ENCODE measurements around the gene SGTA. TPM values are rescaled to one million over a fixed set of nuclear protein-coding genes. Genes with fewer than 3 reads are reported as not detected.

The SGTA gene
- total and polyA plus RNA-seq, 2 of the 8 experiments (the other 6 are each of a cell fraction or from before 2014, with no cell fraction given), result 86.8 to 130 TPM

DNA sequence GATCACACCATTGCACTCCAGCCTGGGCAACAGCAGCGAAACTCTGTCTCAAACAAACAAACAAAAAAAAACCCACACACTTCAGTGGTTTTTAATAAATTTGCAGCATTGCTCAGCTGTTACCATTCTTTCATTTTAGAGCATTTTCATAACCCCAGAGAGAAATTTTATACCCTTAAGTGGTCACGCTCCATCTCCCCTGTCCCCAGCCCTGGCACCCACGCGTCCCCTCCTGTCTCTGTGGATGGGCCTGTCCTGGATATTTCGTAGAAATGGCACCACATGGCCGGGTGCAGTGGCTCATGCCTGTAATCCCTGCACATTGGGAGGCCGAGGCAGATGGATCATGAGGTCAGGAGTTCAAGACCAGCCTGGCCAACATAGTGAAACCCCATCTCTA, 10.1 kb upstream of the SGTA start:
- Histone ChIP-seq H3K79me1 (ENCODE audit: low read depth, low read length) (peaks cover 10% of the 10 kb centered on the region), H3K4ac (replicated peaks; ENCODE audit: insufficient read length, low read depth, low read length) (no peak overlapping the region), H3K27me3 (replicated peaks in 1 of 4; ENCODE audit: control insufficient read depth in 3 of 4, extremely low read depth in 1 of 4, insufficient read depth in 3 of 4, low read length in 3 of 4) (no peaks in the 10 kb centered on the region; a peak in 1 of 7 replicates), H3K23me2 (ENCODE audit: low read depth, low read length) (no peaks in the 10 kb centered on the region), H2AK5ac (ENCODE audit: low read depth, low read length) (no peak overlapping the region), H3K4me3 (ENCODE audit: extremely low read depth in 1 of 4, insufficient read depth in 2 of 4, low read depth in 3 of 4, low read length in 4 of 4) (no peak overlapping the region), H3K36me3 (ENCODE audit: control insufficient read depth in 2 of 4, insufficient read depth in 4 of 4, low read length in 3 of 4) (peaks cover 23 to 66% (median 51%) of the 10 kb centered on the region in 4 experiments), H3K79me2 (ENCODE audit: control insufficient read depth in 1 of 2, insufficient read depth in 2 of 2, low read length in 2 of 2) (peaks cover 0 to 20% of the 10 kb centered on the region in 2 experiments; a peak in 2 of 4 replicates), H2AFZ (ENCODE audit: low read length) (no peak overlapping the region), H3K56ac (replicated peaks; ENCODE audit: insufficient read length, low read depth, low read length) (no peak overlapping the region), H2BK5ac (ENCODE audit: low read depth, low read length) (no peak overlapping the region), H3K4me1 (replicated peaks in 1 of 4; ENCODE audit: control insufficient read depth in 3 of 4, insufficient read depth in 4 of 4, low read length in 3 of 4) (no peaks in the 10 kb centered on the region; a peak in 1 of 7 replicates), H3K27ac (ENCODE audit: low read depth, low read length) (no peak overlapping the region), H2BK12ac (ENCODE audit: low read depth, low read length) (no peak overlapping the region), H4K20me1 (replicated peaks in 1 of 2; ENCODE audit: control insufficient read depth in 1 of 2, insufficient read depth in 2 of 2, low read length in 2 of 2) (peaks cover 2 to 28% of the 10 kb centered on the region in 2 experiments), H3K9me3 (ENCODE audit: insufficient read depth in 2 of 2, low read depth in 1 of 2, low read length in 1 of 2) (no peaks in the 10 kb centered on the region), H3K9ac (replicated peaks in 1 of 4; ENCODE audit: extremely low read depth in 1 of 4, low read depth in 3 of 4, low read length in 3 of 4) (no peak overlapping the region), H2BK15ac (ENCODE audit: low read length) (no peak overlapping the region), H4K5ac (ENCODE audit: insufficient read length, low read depth, low read length) (no peak overlapping the region), H4K8ac (ENCODE audit: extremely low read depth, insufficient read depth, low read length) (no peak overlapping the region), H2BK120ac (replicated peaks; ENCODE audit: low read depth, low read length) (no peak overlapping the region), H3K14ac (ENCODE audit: insufficient read length) (no peak overlapping the region), H3K23ac (ENCODE audit: insufficient read length) (no peak overlapping the region), H3K4me2 (ENCODE audit: insufficient read depth in 1 of 2, low read depth in 2 of 2, low read length in 2 of 2) (no peak overlapping the region), H4K91ac (replicated peaks; ENCODE audit: insufficient read length, low read length) (no peak overlapping the region), H2BK20ac (ENCODE audit: low read length) (no peak overlapping the region), H3K18ac (ENCODE audit: extremely low read depth, low read length) (no peak overlapping the region)
- FAIRE-seq (no peak), DNase-seq (ENCODE audit: low read depth in 1 of 2, low spot score in 2 of 2) (no peak)
- 94% methylated on average over 7 of the region's 7 CpGs; no CpG with 5 or more reads in 1 of the 2 experiments for WGBS, 2 experiments (ENCODE audit: extremely low coverage in 1 of 2, insufficient coverage in 1 of 2, insufficient read length in 1 of 2, insufficient replicate concordance in 2 of 2, low coverage in 1 of 2, low lambda C conversion rate in 2 of 2, missing lambda C conversion rate in 1 of 2)
- TF ChIP-seq SP1 (IDR thresholded peaks at IDR 0.05; ENCODE audit: low read depth, low read length) (no peak), NRF1 (IDR thresholded peaks at IDR 0.05; ENCODE audit: low read depth, low read length) (no peak)
- CTCF ChIA-PET (ENCODE audit: partially characterized antibody), result interaction anchor here (0.9 kb wide), 1 partner anchor 145 kb away, joined by 4 read pairs; no protein-coding TSS in a partner anchor
- POLR2A ChIA-PET (ENCODE audit: partially characterized antibody), result interaction anchor here (1.2 kb wide), 1 partner anchor 18 kb away, joined by 3 read pairs; no protein-coding TSS in a partner anchor

All from H1 (cell line).